SH-SY5Y (cell line): ENCODE results near the gene SSBP2.

Experiments used
- GATA2 ChIP-seq: IDR thresholded peaks from 2 replicates; pipeline ENCODE4 v1.6.1; 2011; ENCODE audit warnings: mild to moderate bottlenecking, low read depth, low read length
- GATA3 ChIP-seq: IDR thresholded peaks from 2 replicates; pipeline ENCODE4 v1.6.1; 2011; ENCODE audit warnings: low read depth, mild to moderate bottlenecking, low read length, moderate library complexity

GRCh38 chr5:81488862-81489261 is 262.0 kb downstream of the SSBP2 start:
- TF ChIP-seq GATA2 (no peak), GATA3 (no peak)
